Mesenteric fat pad (tissue), 1 donor: ENCODE measurements around the gene CTIF. TPM values are rescaled to one million over a fixed set of nuclear protein-coding genes. Genes with fewer than 3 reads are reported as not detected.
A peak's percentile ranks its signal among the peaks of the same experiment; 100 is the strongest.

Experiments used
- DNase-seq: peaks from one replicate; pipeline ENCODE4 v3.0.0-alpha.2; 2020; ENCODE audit warnings: low spot score
- total RNA-seq: library from RNA; stranded (reverse); fragmentation: NEBNext Ultra II Directional; extraction: Animal tissue kit (Norgen Biotek cat#: 25700); gene quantifications from one replicate; pipeline ENCODE4 v1.2.1, GENCODE V29; 2021
- donor health status: DM: yes; HTN: yes; CAD: no.

Gene CTIF
- total RNA-seq, 1 donor from 2014 or later, result 196 TPM

DNA sequence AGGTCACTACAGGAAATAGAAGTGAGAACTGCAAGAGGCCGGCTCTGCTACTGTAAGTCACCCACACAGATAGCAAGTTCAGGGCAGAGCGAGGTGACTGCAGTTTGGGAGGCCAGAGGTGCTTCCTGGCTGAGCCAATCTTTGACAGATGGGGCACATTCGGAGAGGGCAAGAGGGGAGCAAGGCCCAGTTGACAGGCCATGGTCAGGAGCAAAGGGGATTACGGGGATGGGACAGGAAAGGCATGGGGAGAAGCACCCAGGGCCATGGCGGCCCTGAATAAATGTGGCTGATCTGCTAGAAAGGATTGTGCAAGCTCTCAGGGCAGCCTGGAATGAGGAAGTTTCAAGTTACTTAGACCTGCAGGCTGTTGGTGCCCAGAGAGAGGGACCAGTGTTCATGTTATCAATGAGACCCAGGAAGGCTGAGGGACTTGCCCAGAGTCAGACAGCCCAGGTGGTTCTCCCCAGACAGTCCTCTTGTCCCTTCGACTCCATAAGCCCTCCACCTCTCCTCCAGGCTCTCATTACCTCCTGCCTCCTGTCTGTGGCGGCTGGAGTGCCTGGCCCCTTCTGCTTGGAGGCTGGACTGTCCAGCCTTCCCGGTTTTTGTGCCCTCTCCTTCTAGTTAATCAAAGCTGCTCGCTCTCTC lies 123.3 kb downstream of the CTIF start:
- DNase-seq, result peak; percentile 53

- peak; percentile 53 for DNase-seq
Measured at GRCh38 chr18:48663096-48663930, 124.5 kb downstream of the CTIF start.

DNA sequence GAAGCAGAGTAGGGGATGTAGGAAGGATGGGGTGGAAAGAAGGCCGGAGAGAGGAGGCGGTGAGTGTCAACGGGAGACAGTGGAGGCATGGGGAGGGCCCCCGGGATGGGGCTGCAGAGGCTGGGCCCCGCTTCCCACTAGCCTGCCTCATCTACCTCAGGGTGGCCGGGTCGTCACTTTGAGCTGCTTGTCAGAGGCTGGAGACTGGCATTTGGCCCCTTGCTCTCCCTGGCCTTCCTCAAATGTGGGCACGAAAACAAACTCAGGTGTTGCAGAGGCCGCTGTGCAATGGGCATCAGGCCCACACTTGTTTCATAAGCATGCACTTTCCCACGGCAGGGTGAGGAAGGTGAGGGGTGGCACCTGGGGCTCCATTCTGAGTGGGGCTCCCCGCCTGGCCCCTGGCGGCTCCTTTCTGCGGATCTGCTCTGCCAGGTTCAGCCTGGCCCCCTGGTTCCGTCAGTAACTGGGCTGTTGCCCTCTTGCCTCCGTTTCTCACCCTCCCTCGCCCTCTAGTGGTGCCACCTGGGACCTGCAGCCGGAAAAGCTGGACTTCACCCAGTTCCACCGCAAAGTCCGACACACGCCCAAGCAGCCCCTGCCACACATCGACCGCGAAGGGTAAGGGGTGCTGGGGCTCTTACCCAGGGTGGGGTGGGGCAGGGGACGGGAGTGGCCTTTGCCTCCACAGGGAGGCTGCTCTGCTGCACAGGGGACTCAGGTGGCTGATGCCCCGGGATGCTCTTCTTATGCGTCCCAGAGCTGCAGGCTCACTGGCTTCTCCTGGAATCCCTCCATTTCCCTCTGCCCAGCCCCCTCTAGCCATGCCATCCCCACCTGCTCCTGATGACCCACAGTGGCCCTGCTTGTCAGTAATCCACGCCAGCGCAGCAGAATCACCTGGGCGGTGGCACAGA lies 125.4 kb downstream of the CTIF start:
- peak; percentile 91 for DNase-seq

DNA sequence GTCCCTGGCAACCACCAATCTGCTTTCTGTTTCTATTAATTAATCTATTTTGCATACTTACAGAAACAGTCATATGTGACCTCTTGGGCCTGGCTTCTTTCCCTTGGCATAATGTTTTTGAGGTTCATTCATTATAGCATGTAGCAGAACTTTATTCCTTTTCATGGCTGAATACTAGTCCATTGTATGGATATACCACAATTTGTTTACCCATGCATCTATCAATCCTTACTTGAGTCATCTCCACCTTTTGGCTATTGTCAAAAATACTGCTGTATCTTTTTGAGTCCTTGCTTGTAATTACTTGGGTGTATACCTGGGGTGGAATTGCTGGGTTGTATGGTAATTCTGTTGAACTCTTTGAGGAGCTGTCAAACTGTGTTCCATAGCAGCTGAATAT lies 126.8 kb downstream of the CTIF start:
- no peak for DNase-seq

DNA sequence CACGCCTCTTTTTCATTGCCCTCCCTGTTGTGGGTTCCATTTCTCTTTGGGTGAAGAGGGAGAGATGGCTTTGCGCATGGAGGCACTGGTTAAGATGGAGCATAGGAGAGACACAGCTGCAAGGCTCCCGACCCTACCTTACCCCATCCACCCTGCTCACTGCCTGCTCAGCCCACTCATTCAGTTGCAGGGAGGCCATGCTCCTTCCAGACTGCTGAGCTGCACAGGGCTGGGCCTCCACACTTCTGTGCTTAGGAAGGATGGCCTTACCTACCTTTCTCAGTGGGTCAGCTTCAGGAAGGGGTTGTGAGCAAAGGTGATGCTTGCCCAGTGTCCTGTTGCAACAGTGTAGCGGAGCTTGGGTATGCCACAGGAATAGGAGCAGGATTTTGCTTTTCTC lies 127.8 kb downstream of the CTIF start:
- peak; percentile 51 for DNase-seq

DNA sequence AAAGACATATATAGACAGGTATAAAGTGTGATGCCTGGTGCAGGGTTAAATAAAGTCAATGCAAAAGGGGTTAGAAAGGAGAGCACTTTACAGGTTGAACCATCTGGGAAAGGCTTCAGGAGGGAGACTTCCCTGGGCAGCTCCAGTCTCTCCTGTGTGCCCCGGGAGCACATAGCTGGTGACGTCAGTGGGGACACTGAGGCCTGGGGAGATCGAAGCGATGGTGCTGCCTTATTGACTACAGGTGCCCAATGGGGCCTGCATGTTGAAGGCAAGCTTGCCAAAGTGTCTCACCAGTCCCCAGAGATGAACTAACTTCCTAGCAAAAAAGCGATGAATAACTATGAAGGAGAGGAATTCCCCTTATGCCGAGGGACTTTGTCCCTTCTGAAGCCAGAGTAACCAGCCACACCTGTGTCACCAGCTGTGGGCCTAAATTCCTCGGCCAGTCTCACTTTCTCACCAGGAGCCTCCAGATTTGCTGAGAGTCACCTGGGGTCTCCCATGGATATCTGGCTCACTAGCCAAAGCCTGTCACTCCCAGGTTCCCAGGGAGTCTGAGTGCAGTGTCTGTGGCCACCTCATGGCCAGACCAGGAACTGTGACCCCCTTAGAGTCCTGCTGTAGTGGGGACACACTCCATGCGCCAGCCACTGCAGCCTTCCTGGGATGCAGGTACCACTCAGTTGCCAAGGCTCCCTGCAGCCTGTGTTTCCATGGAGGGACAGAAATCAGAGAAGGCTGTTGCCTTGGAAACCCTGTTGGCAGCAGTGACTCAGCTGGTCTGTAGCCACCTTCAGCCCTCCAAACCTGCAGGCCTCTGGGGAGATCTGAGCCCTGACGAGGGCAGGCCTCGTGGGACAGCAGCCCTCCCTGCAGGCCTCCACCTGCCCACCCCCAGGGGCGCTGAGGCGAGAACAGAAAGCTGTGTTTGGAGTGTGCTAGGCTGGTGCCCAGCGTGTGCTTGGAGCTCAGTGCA lies 128.7 kb downstream of the CTIF start:
- peak; percentile 86 for DNase-seq

DNA sequence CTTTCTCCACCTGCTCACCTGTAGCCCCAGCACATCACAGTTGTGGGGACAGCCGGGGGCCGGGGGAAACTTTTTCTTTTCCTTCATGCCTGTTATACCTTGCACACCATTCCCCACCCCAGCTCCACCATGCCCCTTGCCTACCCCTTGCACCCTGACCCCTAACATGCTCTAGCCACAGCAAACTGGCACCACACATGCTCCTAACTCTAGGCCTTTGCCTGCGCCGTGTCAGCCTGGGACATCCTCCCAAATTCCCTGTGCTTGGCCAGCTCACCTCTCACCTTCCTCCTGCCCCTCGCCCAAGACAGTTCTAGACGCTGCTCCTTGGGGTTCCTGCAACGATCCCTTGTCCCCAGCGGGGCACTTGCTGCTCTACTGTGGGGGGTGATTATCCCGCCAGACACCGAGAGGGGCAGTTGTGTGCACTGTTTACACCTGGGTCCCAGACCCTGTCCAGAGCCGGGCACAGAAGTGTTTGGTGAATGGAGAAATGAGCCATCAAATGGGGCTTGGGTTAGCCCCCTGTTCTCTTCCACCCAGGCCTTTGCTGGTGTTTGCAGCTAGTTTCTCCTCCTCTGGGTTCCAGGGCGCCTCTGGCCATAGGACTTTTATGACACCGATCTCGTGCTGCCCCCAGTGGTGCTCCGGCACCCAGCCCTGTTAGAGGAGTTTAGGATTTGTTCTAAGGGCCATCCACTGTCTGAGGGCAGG lies 129.8 kb downstream of the CTIF start:
- peak; percentile 75 for DNase-seq

DNA sequence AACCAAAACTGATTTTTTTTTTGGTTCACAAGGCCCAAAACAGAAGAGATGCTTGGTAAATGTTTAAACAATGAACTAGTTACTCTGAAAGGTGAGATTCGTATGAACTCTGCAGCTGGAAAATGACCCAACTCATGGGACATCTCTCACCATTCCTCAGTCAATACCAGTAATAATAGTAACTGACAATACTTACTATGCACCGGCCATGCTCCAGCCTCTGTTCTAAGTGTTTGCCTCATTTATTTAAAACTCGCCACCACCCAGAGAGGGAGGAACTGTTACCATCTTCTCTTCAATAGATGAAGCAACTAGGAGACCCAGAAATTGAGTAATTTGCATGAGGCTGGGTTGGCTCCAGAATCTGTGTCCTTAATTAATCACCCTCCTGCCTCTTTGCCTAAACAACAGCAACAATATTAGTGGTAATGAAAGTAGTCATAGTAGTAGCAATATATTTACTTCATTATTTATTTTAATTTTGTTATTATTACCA lies 130.4 kb downstream of the CTIF start:
- no peak for DNase-seq

DNA sequence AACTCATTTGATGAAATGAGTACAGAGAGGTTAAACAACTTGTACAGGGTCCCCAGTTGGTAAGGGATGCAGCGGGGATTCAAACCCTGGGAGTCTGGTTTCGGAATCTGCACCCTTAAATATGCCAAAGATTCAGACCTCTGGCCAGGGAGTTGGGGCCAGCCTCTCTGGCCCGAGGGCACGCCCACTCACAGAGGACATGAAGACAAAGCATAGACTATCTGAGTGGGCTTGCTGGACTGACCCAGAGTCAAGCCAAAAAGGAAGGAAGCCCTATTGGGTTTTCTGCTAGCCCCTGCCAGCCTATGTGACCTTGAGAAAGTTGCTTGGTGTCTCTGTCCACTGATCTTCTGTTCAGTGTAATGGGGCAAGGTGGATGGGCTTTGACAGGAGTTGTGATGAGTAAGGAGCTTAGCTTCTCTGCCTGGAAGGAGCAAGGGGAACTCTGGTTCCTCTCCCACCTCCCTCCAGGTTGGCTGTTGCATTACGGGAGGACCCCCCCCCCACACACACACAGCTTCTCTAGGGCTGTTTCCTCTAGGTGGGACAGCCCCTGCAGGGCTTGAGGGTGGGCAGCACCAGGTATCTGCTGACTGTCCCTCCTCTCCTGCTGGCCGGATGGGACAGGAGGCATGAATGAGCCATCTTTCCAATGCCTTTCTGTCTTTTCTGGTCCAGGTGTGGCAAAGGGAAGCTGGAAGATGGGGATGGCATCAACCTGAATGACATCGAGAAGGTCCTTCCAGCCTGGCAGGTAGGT lies 131.3 kb downstream of the CTIF start:
- DNase-seq, result peak; percentile 71

DNA sequence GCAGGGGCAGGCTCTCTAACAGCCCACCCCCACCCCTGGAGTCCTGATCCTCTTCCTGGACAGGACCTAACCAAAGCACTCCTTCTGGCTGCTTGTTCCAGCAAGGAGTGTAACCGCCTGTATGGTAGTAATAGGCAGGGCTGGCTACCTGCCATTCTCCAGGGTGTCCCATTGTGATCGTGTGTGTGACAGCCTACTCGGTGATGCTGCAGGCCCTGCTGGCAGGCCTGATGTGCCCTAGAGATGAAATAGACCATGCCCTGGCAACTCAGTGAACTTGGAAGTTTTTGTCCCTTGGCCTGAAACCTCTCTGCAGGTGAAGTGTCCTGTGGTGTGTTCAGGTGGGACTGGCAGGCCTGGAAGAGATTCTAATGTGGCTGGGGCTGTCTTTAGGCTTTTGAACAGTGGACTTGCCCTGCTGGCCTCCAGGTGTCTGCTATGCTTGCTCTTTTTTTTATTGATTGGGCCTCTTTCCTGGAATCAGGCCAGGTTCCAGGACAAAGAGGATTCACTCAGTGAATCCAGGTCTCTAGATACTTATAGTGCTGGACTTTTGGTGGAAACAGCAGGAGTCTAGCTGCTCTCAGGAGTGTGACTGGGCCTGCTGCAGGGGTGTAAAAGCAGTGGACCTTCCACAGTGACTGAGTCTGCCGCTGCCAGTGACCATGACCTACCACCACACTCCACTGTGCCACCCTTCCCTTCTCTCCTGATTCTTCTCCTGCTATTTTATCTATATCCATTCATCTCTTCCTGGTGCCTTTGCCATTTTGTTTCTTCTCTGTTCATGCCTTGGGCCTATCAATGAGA lies 132.1 kb downstream of the CTIF start:
- peak; percentile 69 for DNase-seq

DNA sequence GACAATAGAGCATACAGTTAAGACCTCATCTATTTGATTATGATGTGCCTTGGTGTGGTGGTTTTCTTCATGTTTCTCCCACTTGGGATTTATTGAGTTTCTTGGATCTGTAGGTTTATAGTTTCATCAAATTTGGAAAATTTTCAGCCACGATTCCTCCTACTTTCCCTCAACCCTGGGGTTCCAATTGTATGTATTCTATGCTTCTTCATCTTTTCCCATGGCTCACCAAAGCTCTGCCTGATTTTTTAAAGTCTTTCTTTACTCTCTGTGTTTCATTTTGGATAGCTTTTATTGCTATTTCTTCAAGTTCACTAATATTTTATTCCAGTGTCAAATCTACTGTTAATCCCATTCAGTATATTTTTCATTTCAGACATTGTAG lies 132.7 kb downstream of the CTIF start:
- no peak for DNase-seq

DNA sequence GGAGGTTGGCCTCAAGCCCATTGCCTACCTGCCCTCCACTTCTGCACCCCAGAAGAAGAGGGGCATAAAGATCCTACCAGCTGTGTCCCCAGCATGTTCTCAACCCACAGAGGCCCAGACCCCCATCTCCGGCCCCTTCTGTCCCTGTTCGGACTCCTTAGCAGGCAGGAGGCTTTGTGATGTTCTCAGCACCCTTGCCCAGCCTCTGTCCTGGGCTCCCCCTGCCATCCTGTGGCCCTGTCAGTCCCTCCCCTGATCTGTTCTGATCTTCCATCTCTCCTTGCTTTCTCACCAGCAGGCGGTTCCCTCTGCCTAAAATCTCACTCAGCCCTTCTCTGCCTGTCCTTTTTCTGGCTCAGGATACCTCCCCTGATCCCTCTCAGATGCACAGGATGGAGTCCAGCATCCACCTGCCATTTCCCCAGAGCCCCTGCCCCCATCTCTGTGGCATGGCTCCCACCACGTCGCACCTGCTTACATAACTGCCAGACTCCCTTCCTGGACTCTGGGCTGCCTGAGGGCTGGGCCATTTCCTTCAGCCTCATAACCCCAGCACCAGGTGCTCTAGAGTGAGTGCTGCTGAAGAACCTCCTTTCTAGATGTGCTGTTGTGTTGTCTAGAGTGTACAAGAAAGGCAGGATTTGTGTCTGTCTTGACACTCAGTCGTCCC lies 134.0 kb downstream of the CTIF start:
- DNase-seq, result peak; percentile 68

DNA sequence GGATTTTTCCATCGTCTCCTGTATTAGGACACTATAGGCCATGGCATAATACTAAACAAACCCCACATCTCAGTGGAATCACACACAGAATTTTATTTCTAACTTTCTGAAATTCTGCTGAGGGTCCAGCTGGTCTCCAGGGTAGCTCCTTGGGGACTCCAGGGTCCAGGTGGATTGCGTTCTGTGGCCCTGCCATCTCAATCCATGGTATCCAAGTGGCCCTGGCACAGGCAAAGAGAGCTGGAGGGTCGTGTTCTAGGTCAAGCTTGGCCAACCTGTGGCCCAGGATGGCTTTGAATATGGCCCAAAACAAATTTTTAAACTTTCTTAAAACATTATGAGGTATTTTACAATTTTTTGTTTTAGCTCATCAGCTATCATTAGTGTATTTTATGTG lies 134.6 kb downstream of the CTIF start:
- peak; percentile 11 for DNase-seq

DNA sequence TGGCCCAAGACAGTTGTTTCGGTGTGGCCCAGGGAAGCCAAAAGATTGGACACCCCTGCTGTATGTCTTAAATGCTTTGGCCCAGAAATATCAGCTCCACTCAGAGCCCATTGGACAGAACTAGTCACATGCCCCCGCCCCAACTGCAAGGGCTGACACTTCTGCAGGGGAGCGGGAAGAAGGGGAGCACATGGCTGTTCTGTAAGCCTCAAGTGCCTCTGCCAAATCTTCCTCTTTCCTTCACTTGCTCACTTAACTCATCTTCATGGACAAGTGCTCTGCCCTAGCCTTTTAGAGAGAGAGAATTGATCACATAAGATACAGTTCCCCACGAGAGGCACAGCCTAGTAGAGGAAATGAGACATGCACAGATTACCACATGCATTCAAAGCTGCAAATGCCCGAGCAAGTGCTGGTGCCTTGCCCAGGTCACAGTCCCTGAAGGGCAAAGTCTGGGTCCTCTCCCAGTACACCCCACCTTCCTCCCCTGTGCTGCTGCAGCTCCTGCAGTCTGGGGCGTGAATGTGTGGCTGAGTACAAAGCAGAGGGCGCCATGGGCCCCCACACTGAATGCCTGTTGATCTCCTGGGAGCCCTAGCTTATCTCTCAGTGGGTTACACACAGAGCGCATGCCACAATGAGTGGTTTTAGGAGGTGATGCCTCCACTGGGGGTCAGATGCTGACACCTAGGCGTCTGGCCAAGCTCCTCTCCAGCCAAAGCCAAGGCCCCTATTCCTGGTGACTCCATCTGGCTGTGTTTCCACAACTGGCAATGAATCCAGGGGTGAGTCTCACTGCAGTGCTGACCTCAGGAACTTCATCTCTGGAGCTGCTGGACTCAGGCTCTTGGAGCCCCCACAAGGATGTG lies 135.3 kb downstream of the CTIF start:
- DNase-seq, result peak; percentile 77

- DNase-seq, result peak; percentile 26
Measured at GRCh38 chr18:48674758-48675351, 136.0 kb downstream of the CTIF start.

- peak; percentile 95 for DNase-seq
Measured at GRCh38 chr18:48675352-48675761, 136.5 kb downstream of the CTIF start.
